GM12874 (cell line): ENCODE measurements around the gene STC2.

Source experiments
- CTCF ChIP-seq: IDR thresholded peaks from 2 replicates; pipeline ENCODE4 v1.5.1; 2011; ENCODE audit warnings: low read depth, mild to moderate bottlenecking, control low read depth, low read length, moderate library complexity; ENCODE audit not compliant: insufficient read depth

STC2 gene

DNA sequence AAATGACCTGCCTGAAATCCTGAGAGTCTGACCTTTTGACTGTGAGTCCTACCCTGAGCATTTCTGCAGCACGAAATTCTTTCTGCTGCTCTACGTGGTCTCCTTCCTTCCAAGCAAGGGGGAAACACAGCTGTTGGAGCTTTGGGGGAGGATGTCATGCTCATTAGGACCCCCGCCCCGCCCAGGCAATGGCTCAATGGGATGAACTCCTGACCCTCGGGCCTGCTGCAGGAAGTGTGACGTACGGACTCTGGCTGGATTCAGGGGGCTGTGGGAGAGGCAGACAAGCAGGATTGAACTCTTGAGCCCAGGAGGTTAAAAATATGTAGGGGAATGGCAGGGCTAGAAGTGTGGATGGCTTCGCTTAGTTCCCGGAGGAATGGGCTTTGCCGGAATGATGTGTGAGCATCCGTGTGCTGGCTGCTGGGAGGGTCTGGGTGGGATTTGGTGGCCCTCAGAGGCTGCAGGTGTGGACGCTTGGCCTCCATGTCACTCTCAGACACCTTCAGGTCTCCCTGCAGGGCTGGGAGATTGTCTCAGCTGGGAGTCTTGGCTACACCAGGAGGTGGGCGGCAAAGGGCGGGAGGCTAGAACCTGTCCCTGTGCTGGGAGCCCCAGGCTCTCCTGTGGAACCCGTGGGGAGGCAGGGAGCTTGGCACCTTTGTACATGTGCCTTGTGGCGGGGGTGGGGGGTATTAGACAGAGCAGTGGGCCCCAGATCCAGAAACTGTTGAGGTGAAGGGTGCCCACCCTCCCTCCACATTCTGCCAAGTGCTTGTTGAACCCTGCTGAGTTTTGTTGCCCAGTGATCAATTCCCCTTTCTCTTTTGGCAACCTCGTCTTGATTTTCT, 26.3 kb downstream of the STC2 start:
- no peak for TF ChIP-seq CTCF

DNA sequence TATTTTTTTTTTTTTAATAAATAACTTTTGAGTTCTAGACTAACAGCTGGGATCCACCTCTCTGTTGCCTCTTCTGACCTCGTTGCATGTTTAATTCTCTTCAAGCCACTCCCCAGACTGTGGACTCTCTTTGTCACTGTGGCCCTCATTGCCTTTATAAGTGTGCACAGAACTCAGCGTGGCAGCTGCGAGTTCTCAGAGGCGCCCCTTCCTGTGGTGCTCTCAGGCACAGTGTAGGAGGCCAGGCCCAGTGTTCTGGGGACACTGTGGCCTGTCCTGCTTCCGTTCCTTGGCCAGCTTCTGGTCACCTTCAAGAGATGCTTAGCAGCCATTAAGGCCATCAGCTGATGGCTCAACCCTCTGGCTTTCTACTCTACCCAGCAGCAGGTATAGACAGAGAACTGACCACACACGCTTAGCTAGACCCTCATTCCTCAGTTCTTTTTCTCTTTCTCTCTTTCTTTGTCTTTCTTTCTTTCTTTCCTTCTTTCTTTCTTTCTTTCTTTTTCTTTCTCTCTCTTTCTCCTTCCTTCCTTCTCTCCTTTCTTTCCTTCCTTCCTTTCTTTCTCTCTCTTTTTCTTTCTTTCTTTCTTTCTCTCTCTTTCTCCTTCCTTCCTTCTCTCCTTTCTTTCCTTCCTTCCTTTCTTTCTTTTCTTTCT, 27.7 kb downstream of the STC2 start:
- TF ChIP-seq CTCF = no peak

DNA sequence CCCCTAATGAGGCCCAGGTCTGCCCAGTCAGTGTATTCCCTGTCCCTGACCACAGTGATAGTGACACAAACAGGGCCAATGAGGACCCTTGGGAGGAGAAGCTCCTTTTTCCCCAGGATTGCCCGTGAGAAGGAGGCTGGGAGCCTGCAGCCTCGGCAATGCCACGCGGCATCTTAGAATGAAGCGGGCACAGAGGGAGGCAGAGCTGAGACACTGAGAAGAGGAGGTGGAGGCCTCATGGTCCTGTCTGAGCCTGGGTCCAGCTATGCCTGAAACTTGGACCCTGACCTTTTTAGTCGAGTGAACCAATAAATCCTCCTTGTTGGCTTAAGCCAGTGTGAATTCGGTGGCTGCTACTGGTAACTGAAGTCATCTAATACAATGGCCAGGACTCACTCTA, 28.4 kb downstream of the STC2 start:
- no peak for TF ChIP-seq CTCF

DNA sequence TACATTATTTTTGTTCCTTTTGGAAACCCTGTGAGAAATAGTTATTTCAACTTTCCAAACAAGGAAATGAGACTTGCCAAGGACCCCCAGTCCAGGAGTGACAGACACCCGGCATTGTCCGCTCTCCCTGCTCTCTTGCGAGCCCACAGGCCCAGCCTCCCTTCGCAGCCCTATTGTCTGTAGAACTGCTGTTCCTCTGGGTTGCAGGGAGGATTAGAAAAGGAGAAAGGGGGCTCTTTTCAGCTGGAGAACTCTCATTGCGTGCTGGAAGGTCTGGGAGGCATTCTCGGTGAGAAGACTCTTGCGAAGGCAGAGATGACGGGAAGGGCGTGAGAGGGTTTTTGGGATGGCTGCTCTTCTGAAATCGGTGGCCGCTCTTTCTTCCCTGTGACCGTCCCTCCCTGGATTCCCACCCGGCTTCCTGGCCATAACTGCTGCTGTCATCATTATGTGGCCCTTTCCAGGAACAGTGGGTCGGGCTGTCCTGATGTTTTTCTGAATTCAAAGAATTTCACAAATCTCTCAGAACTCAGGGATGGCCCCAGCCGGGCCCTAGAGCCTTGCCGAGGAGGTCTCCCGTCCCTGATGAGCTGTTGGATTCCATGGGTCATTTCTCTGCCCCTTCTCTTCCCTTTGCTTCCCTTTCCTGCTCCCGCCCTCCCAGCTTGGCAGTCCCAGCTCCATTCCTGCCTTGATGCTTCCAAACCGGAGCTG, 29.8 kb downstream of the STC2 start:
- TF ChIP-seq CTCF = no peak

DNA sequence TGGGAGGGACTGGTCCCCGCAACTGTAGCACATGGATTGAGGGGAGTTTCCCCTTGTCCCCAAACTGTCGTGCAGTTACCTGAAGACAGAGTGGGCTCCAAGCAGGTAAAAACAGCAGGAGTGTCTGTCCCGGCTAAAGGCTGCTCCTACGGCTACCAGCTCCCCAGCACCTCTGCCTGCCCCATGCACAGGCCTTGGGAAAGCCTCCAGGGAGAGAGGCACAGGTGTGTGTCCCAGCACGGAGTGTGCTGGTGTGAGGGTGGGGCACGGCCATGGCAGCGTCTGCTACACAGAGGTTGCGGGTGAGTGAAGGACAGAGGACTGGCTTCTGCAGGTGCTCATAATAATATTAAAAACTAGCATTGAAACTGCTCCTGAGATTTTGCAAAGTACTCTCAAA, 30.4 kb downstream of the STC2 start:
- TF ChIP-seq CTCF = no peak

- no peak for TF ChIP-seq CTCF
These were observed 31.2 kb downstream of the STC2 start for GRCh38 chr5:173296737-173297676.

GRCh38 chr5:173295796-173296195, 32.4 kb downstream of the STC2 start:
- TF ChIP-seq CTCF = no peak
